Uterus (tissue), 2 donors: ENCODE data around the gene WDR38.

ENCODE experiments used
- POLR2A ChIP-seq, 2 donors: fragments of 450-650 bp; IDR thresholded peaks; one replicate each; pipeline ENCODE4 v1.6.1; 2016; ENCODE audit warnings: antibody characterized with exemption in 2 of 2, mild to moderate bottlenecking in 1 of 2, moderate library complexity in 1 of 2
- TF ChIP-seq, protein P1 (sequence below), 4 experiments: fragments of 200-600 bp in 2 of 4; fragments of 450-650 bp in 2 of 4; sonication (generic) in 2 of 4; IDR thresholded peaks; one replicate each; pipeline ENCODE4 v1.5.1; 2016 to 2019; ENCODE audit warnings: antibody characterized with exemption in 4 of 4, mild to moderate bottlenecking in 2 of 4, moderate library complexity in 1 of 4

- TF ChIP-seq, protein P1, sequence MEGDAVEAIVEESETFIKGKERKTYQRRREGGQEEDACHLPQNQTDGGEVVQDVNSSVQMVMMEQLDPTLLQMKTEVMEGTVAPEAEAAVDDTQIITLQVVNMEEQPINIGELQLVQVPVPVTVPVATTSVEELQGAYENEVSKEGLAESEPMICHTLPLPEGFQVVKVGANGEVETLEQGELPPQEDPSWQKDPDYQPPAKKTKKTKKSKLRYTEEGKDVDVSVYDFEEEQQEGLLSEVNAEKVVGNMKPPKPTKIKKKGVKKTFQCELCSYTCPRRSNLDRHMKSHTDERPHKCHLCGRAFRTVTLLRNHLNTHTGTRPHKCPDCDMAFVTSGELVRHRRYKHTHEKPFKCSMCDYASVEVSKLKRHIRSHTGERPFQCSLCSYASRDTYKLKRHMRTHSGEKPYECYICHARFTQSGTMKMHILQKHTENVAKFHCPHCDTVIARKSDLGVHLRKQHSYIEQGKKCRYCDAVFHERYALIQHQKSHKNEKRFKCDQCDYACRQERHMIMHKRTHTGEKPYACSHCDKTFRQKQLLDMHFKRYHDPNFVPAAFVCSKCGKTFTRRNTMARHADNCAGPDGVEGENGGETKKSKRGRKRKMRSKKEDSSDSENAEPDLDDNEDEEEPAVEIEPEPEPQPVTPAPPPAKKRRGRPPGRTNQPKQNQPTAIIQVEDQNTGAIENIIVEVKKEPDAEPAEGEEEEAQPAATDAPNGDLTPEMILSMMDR (IDR thresholded peaks at IDR 0.05) = peak in 1 of 4 experiments; percentile 24
- no peak for TF ChIP-seq POLR2A (IDR thresholded peaks at IDR 0.05)
These were observed 13.5 kb upstream of the WDR38 start for GRCh38 chr9:124839612-124840299.
